Measurements from ENCODE around the gene ABL1.
"Not testable (repeated sequence)": the region's sequence is repeated elsewhere in the genome, so short reads cannot be mapped to it uniquely, and the experiment has no call there.

ABL1 gene

DNA sequence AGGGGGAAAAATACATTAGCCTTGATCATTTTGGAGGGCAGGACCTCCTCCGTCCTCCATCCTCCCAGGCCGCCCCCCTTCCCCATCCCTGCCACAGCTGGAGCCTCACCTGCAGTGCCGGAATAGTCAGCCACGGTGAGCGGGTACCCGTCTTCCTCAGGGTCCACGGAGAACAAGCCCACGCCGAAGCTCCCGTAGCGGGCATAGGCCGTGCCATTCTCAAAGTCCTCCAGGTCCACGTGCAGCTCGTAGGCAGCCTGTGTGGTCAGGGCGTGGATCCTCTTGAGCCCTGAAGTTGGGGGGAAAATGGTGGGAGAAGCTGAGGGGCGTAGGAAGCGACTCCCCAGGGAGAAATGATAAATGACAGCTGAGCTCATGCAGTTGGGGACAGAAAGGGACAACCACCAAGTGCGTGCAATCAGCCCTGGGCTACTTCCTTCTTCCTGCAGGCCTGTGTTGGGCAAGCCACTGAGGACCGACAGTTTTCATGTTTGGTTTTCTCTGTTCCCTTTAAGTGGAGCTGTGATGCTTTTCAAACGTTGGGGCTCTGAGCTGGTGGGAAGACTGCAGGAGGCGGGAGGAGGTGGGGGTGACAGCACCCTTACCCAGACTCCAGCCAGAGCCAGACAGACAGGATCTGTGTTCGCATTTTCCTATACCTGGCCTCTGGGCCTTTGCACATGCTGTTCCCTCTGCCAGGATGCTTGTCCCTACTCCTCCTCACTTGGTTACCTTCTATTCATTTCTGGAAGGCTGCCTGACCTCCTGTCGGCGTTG lies 70.3 kb downstream of the ABL1 start:
- DNase-seq, result no peak

DNA sequence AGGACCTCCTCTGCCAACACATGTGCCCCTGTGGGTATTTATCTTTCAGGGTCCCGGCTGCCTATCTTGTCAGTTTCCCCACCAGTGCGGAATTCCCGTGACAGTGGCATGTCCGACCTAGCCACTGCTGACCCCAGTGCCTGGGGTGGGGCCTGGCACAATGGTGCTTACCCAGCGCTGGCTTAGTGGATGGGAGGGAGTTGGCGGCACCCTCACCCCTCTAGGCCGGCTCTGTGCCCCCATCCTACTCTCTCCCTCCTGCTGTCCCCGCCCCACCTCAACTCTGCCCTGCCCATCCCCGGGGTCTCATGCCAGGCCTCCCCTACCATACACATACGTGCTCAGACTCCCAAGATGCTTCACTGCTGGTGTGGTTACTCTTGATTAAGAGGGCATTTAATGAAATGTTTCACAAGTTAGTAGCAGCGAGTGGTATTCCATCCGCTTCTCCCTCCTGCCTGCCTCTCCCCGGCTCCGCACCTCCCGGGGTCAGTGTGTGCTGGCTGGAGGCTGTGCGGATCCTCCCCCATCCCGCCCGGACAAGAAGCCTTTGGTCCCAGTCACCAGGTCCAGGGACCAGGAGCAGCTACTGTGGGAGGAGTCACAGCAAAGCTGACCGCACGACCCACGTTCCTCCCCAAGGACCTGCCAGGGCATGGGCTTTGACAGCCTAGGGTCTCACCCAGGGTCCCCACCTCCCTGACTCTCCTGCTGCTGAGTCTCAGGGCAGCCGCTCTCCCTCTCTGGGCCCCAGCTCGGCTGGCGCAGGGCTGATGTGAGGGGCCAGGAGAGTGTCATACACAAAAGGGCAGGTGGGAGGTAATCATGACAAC lies 71.1 kb downstream of the ABL1 start:
- no peak for DNase-seq

DNA sequence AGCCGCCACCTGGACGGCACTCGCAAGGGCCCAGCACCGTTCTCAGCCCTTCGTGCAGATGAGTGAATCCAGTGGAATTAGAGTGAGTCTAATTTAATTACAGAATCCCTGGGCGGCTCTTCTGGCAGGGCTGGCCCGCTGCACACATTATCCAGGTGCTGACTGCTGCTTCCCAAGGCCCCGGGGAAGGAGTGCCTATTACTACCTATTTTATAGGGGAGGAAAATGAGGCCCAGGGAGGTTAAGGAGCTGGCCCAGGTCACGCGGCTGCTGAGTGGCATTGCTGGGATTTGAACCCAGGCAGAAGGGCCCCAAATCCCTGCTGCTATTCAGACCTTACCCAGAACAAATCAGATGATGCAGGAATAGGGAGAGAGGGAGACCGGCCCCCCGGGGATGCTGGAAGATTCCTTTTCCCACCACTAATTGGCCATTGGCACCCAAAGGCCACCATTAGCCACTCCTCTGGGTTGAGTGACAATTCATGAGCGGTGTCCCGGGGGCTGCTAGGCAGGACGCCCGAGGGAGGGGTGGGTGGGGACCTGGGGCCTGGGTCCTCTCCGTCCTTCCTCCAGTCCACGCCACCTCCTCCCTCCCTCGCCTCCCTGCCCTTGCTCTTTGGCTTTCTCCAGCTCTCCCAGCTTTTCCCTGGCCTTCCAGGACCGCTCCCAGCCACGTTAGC lies 71.8 kb downstream of the ABL1 start:
- DNase-seq, result no peak

DNA sequence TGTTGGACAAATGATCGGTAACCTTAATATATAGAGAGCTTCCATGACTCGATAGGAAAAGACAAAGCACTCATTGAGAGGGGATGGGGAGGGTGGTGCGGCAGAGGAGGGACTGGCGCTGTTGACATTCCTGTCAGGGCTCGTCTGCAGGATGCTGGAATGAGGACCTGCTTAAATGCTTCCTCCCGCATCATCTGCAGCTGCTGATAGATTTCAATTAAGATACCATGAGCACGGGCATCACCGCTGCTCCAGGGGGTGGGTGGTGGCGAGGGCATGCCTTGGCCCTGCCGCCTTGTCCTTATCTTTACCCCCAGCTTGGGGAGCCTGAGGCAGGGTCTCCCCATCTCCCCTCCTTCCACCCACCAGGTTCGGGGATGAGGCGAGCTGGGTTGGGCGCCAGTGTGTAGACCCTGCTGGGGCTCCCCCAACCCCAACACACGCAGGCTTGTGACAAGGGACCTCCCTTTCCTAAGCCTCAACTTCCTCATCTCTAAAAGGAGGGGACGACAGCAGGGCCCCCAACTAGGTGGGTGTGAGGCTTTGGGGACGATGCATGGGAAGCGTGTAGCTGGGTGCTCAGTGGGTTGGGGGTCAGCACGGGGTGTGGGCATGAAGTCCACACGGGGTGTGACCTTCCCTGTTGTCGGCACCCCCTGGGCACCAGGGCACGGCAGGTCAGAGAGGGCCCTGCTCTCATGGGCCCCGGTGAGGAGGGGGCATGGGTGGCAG lies 73.3 kb downstream of the ABL1 start:
- no peak for DNase-seq

DNA sequence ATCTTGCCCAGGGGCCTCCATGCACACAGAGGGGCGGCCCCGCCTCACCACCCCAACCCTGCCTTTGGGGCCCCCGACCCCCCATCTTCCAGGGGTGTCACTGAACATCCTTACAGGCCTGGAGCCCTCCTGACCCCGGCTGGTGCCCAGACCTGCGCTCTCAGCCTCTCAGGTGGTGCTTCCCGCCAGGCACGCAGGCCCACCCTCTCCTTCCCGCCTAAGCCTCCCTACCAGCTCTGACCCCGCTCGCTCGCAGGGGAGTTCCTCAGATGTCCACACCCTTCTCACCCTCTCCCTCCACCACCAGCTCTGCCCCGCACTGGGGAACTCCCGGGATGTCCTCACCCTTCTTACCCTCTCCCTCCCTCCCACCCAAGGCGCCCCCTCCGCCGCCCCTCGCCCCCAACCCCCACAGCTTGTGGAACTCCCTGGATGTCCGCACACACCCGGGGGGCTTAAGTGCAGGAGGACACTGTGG lies 73.9 kb downstream of the ABL1 start:
- no peak for DNase-seq

DNA sequence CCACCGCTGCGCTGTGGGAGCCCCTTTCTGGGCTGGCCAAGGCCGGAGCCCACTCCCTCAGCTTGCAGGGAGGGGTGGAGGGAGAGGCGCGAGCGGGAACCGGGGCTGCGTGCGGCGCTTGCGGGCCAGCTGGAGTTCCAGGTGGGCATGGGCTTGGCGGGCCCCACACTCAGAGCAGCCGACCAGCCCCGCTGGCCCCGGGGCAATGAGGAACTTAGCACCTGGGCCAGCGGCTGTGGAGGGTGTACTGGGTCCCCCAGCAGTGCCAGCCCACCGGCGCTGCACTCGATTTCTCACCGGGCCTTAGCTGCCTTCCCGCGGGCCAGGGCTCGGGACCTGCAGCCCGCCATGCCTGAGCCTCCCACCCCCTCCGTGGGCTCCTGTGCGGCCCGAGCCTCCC lies 75.0 kb downstream of the ABL1 start:
- not testable (repeated sequence) for DNase-seq

DNA sequence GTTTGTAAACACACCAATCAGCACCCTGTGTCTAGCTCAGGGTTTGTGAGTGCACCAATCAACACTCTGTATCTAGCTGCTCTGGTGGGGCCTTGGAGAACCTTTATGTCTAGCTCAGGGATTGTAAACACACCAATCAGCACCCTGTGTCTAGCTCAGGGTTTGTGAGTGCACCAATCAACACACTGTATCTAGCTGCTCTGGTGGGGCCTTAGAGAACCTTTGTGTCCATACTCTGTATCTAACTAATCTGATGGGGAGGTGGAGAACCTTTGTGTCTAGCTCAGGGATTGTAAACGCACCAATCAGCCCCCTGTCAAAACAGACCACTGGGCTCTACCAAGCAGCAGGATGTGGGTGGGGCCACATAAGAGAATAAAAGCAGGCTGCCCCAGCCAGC lies 75.6 kb downstream of the ABL1 start:
- DNase-seq, result not testable (repeated sequence)

DNA sequence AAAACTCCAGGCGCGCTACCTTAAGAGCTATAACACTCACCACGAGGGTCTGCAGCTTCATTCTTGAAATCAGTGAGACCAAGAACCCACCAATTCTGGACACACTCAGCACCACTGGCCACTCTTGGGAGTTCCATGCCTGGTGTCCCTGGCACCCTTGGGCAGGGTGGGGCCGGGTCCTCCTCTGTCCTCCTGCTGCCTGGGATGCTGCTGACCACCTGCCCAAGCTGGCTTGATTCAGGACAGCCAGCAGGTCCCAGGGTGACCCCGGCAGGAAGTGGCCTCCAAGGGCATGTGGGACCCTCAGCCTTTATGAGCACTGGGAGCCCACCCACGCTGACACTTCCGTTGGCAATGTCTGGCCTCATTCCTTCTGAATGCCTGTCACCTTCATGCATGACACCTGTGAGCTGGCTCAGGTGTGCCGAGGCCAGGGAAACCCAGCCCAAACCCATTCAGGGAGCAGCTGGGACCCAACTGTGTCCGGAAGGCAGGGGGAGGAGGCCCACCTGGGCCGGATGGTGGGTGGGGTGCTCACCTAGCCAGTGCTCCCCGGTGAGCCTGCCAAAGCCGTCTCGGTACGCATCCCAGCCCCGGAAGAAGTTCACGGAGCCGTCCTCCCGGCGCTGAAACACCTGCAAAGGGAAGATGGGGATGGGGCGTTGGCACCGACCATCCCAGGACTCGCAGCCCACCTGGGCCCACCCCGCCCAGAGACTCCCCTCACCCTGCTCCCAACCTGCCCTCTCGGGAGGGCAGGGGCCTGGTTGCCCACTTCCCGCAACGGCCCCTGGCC lies 76.4 kb downstream of the ABL1 start:
- DNase-seq, result no peak

DNA sequence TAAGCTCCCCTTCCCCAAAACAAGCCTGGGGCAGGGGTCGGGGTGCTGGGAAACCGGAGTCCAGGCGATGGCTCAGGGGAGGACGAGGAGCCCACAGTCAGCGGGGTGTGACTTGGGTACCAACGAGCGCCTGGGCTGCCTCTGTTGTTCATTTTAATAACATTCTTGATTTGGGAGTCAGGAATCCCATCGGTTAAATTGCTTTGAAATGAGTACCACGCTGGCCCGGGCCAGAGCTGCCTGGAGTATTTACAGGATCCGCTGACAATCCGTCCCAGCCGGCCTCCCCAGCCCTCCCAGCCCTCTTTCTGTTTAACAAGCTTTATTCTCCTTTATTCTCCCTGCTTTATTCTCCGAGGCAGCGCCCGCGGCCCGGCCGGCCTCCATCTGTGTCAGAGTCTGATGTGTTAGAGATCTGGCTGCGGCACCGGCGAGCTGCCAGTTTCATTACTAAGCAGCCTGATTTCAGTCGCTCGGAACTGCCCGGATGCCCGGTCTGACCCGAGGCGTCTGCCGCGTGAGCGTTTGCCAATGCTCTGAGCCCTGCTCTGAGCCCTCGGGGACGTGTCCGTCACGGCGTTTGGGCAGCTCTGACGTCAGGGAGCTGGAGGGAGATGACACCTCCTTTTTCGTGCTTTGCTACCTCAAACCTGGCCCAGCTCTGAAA lies 78.0 kb downstream of the ABL1 start:
- no peak for DNase-seq

DNA sequence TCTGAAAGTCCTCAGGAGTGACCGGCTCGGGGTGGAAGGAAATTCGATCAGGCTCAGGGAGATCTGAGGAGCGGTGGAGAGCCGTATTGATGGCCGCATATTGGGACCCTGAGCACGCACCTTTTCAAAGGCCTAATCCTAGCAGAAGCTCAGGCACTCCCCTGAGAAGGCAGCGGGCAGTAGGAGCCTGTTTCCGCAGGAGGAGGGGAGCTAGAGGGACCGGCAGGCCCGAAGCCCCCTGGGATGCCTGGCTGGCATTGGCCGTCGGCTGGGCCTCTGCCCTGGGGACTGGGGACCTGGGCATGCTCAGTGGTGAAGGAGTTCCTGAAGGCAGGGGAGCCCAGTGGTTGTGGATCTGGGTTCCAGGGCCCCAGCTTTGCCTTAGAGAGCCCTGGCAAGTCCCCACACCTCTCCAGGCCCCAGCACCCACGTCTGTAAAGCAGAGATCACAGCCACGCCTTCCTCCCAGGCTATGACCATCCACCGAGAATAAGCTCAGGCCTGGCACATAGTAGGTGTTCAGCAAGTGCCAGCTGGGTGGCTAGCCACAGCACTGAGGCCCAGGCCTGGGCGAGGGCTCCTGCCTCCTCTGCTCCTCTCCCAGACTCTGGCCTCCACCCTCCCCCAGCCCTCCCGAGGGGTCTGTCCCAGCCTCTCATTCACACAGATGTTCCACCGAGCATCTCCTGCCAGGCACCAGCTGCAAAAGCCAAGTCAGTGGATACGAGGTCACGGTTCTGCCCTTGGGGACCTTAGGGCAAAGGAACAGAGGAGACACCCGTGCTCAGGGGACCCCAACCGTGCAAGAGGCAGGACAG lies 78.8 kb downstream of the ABL1 start:
- no peak for DNase-seq

DNA sequence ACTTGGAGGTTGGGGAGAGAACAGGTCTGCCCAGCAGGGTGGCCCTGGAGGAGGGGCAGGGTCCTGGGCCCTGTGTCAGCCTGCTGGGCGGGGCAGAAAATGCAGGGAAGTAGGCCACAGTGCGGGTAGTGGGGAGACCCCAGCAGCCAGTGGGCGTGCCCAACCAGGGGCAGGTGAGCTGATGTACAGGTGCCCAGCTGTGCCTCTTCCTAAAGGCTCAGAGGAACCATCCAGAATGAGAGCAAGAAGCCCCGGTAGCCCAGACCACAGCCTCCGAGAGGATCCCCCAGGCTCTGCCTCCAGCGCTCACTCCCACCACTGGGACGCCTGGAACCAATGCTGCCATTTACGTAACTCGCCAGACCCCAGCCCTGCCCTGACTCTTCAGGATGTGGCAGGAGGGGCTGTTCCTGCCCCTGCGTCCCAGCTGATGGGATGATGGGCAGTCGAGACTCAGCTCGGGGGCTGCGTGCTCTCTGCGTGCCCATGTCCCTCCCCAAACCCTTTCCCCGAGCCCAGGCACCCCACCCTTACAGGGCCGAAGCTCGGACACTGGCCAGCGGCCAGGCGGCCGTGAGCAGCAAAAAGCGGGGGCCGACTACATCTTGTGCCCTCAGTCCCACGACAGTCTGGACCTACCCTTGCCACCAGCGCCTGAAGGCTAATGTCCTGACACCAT lies 79.5 kb downstream of the ABL1 start:
- DNase-seq, result no peak

DNA sequence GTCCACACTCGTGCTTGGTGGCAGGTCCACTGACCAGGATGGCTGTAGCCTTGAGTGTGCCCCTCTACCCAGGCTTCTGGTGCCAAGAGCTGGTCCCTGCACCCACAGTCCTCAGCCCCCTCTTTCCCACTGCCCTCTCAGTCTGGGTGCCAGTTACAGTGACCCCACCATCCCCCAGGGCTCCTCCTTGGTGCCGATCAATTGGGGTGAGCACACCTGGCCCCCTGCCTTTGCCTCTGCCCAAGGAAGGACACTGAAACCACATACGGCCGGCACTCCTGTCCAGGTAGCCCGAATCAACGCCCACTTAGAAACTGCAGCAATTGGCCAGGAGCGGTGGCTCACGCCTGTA lies 80.0 kb downstream of the ABL1 start:
- DNase-seq, result no peak

DNA sequence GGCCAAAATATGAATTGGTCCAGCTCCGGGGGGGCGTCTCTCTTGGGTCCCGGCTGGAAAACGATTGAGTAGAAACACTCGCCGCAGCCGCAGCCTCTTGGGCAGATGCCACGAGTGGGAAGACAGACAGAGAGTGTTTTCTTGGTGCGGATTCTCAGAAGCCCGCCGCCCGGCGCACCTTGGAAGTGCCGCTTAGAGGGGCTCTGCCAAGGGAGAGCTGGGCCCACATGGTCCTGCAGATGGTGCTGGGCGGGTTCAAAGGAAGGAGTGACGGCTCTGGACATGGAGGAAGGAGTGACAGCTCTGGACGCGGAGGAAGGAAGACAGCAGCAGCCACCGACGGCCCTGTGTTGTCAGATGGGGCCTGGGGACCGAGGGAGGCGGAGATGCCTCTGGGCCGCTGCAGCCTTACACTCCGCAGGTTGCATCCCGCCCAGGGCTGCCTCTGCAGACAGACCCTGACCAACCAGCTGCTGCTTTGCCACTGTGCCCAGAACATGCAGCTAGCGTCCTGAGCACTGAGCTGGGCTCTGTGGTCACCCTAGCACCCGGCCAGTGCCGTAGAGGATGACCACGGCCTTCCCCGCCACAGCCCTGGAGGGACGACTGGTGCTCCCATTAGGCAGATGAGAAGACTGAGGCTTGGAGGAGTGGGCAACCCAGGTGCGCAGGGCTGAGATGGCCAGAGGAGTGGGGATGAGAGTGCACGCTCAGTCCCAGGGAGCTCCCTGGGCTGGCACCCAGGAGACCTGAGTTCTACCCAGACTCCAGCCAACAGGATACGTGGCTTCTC lies 82.3 kb downstream of the ABL1 start:
- no peak for DNase-seq

DNA sequence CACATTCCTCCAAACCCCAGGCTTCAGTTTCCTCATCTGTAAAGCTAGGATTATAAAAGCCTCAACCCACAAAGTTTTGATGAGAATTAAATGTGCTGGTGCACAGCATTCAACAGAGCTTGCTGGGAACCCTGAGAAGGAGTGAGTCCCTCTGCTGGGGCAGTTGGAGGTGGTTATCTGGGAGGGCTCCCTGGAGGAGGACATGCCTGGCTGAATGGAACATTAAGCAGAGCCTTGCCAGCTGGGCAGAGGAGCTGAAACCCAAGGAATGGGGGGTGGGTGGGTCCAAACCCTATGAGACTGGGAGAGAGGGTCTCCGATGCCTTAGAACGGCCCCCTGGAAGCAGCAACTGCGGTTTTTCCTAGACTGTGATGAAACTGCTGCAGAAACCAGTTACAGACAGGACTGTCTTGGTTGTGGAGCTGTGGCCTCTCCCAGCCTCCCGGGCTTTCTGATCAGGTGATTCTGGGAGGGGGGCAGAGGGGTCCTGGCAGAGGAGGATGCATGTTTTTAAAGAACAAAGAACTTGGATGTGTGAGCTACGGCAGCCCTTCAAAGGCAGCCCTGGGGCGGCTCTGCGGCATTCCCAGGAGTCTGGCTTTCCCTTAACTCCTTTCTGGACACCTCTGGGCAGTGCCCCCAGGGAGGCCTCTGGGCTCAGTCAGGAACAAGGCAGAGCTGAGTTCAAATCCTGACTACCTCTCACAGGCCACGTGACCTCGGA lies 83.2 kb downstream of the ABL1 start:
- DNase-seq, result no peak

DNA sequence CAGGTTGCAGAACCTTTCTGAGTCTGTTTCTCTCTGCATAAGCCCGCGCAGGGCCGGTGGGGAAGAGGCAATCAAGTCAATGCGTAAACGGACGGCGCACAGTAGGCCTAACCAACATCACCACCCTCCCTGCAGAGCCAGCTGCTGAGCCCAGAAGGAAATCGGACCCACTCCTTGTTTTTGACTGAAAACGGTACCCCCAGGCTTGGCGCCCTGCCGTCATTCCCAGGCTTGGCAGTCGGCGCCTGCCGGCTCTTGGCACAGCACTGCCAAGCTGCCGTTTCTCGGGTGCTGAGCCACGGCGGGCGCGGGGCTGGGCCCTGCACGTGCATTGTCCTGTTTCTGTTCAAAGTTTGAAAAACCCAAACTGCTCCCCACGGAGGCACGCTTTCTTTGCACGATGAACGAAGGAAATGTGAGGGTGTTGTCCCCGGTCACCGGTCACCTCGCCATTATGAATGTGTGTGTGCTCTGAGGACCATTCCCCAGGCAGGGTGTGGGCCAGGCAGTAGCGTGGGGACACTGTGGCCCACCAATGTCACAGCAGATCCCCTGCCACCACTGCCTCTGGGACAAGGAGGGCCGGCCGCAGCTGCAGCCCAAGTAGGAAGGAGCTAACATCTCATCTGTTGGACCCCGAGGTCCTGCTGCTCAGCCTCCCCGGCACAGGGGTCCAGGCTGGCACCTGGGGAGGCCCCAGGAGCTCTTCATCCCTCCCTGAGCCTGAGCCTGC lies 83.9 kb downstream of the ABL1 start:
- peak; percentile 40 for DNase-seq

DNA sequence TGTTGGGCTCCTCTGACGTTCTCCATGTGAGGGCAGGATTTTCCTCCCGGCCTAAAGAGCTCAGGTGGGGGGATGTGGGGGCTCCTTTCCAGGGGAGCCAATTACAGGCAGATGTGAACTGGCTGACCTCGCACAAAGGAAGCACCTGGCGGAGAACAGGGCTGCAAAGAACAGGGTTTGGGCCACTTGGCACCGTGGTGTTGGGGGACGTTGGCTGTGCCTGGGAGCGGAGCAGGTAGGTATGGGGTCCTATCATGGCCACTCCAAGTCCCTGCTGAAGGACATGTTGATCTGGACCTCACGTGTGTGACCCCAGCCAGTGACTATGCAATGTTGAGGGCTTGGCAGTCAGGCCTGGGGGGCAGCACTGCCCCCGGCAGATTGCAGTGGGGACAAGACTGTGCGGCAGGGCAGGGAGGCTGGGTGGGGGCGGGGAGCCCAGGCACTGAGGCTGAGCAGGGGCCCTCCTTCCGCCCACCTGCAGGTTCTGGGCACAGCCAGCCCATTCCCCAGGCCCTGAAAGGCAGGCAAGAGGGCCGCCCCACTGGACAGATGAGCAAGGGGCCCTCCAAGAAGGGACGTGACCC lies 84.6 kb downstream of the ABL1 start:
- DNase-seq, result no peak

DNA sequence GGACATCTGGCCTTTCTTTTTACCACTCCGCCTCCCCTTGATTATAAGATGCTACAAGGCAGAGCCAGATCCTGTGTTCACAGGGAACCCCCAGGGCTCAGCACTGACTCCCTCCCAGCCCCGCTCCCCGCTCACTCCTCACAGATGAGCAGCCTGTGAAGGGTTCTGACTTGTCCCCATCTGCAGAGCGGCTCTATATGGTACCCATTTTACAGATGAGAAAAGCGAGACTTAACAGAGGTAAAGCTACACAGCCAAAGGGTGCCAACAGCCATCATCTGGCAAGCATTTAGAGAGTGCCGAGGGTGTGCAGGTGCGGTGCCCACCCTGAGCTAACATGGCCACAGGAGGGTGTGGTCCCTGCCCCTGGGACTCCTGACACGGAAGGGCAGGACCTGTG lies 85.2 kb downstream of the ABL1 start:
- DNase-seq, result no peak
